Measurements from ENCODE around the gene SERPINA12. TPM values are rescaled to one million over a fixed set of nuclear protein-coding genes. Genes with fewer than 3 reads are reported as not detected.

Gene SERPINA12
- total RNA-seq, 1 experiment from 2014 or later: not detected

- Histone ChIP-seq H3K4me1 (ENCODE audit: control insufficient read depth in 1 of 2, insufficient read depth in 2 of 2, low read length in 2 of 2) (no peaks in the 10 kb centered on the region), H3K27me3 (ENCODE audit: insufficient read depth, low read length) (peaks cover 23% of the 10 kb centered on the region), H3K9me3 (ENCODE audit: control insufficient read depth in 1 of 2, insufficient read depth in 1 of 2, low read depth in 1 of 2, low read length in 2 of 2) (no peaks in the 10 kb centered on the region), H3K4me2 (ENCODE audit: low read length) (no peak overlapping the region), H4K20me1 (ENCODE audit: insufficient read depth) (no peaks in the 10 kb centered on the region), H3K27ac (ENCODE audit: low read depth, low read length) (no peak overlapping the region), H3K9me2 (ENCODE audit: insufficient read depth) (no peaks in the 10 kb centered on the region), H3K79me2 (ENCODE audit: insufficient read depth, low read length) (no peaks in the 10 kb centered on the region), H2AFZ (ENCODE audit: low read depth, low read length, poor library complexity, severe bottlenecking) (no peak overlapping the region), H3K4me3 (replicated peaks in 1 of 2; ENCODE audit: low read depth in 1 of 2, low read length in 2 of 2) (no peak overlapping the region), H3K36me3 (ENCODE audit: control insufficient read depth in 1 of 2, insufficient read depth in 2 of 2, low read length in 2 of 2) (no peaks in the 10 kb centered on the region), H3K9ac (ENCODE audit: low read length) (no peak overlapping the region)
- POLR2A ChIA-PET: no interaction called here
- no peak for DNase-seq (ENCODE audit: low read depth, low spot score)
- RAD21 ChIA-PET (ENCODE audit: low non-redundant PET in 1 of 2, low total read pairs in 2 of 2, uncharacterized antibody in 2 of 2, unreplicated experiment in 2 of 2): no interaction called here
- ATAC-seq: no peak
- BruUV-seq (replicated peaks): no TSS peak
- CTCF ChIA-PET: no interaction called here
- TF ChIP-seq RAD21 (IDR thresholded peaks at IDR 0.05; ENCODE audit: low read depth): no peak
- TF ChIP-seq ZNF274 (IDR thresholded peaks at IDR 0.05; ENCODE audit: low read depth, low read length): no peak
- no peak for TF ChIP-seq CEBPB (IDR thresholded peaks at IDR 0.05; ENCODE audit: low read depth)
- no peak for TF ChIP-seq CTCF (IDR thresholded peaks at IDR 0.05 in 2 of 3, conservative IDR thresholded peaks at IDR 0.05 in 1 of 3; ENCODE audit: borderline replicate concordance in 1 of 3, insufficient read depth in 1 of 3, low read depth in 2 of 3, low read length in 2 of 3)
- TF ChIP-seq YY1 (IDR thresholded peaks at IDR 0.05; ENCODE audit: extremely low read depth, insufficient replicate concordance, low read depth, low read length): no peak
- TF ChIP-seq CBX3 (IDR thresholded peaks at IDR 0.05; ENCODE audit: low read depth): no peak
- intact Hi-C loops (cut with micrococcal nuclease): no loop called here
Observed at GRCh38 chr14:94462763-94463572, 46.3 kb downstream of the SERPINA12 start.

DNA sequence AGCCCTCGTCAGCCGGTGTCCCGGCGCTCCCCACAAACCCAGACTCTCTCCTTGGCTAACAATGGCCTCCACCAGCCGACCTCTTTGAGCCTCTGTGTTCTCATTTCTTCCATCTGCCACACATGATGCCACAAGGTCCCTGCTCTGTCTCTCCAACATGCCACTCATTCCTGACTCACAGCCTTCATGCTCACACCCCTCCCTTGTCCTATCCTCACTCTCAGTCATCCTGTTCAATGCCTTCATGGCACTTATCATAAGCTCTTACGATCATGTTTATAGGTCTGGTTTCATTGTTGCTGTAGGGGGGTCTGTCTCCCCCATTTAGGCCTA lies 47.1 kb downstream of the SERPINA12 start:
- no peak for DNase-seq (ENCODE audit: low read depth, low spot score)
- RAD21 ChIA-PET (ENCODE audit: low non-redundant PET in 1 of 2, low total read pairs in 2 of 2, uncharacterized antibody in 2 of 2, unreplicated experiment in 2 of 2): no interaction called here
- TF ChIP-seq POLR2A (IDR thresholded peaks at IDR 0.05; ENCODE audit: borderline replicate concordance, extremely low read depth, insufficient read depth, insufficient read length): no peak
- no peak for TF ChIP-seq REST (IDR thresholded peaks at IDR 0.05; ENCODE audit: low read depth)
- TF ChIP-seq CTCF (IDR thresholded peaks at IDR 0.05 in 2 of 3, conservative IDR thresholded peaks at IDR 0.05 in 1 of 3; ENCODE audit: borderline replicate concordance in 1 of 3, insufficient read depth in 1 of 3, low read depth in 2 of 3, low read length in 2 of 3): no peak
- TF ChIP-seq EZH2phosphoT487 (IDR thresholded peaks at IDR 0.05; ENCODE audit: borderline replicate concordance): no peak
- no peak for TF ChIP-seq ZFX (IDR thresholded peaks at IDR 0.05)
- TF ChIP-seq CBX3 (IDR thresholded peaks at IDR 0.05; ENCODE audit: low read depth): no peak
- no peak for TF ChIP-seq POLR2AphosphoS5 (IDR thresholded peaks at IDR 0.05; ENCODE audit: low read depth, low read length)
- CTCF ChIA-PET: no interaction called here
- BruUV-seq (replicated peaks): no TSS peak
- Histone ChIP-seq H3K9me3 (ENCODE audit: control insufficient read depth in 1 of 2, insufficient read depth in 1 of 2, low read depth in 1 of 2, low read length in 2 of 2) (no peaks in the 10 kb centered on the region), H3K36me3 (ENCODE audit: control insufficient read depth in 1 of 2, insufficient read depth in 2 of 2, low read length in 2 of 2) (no peaks in the 10 kb centered on the region), H3K27me3 (ENCODE audit: insufficient read depth, low read length) (peaks cover 19% of the 10 kb centered on the region), H3K4me3 (replicated peaks in 1 of 2; ENCODE audit: low read depth in 1 of 2, low read length in 2 of 2) (no peak overlapping the region), H3K79me2 (ENCODE audit: insufficient read depth, low read length) (no peaks in the 10 kb centered on the region), H3K4me2 (ENCODE audit: low read length) (no peak overlapping the region), H3K9me2 (ENCODE audit: insufficient read depth) (no peaks in the 10 kb centered on the region), H3K4me1 (ENCODE audit: control insufficient read depth in 1 of 2, insufficient read depth in 2 of 2, low read length in 2 of 2) (no peaks in the 10 kb centered on the region), H3K9ac (ENCODE audit: low read length) (no peak overlapping the region), H2AFZ (ENCODE audit: low read depth, low read length, poor library complexity, severe bottlenecking) (no peak overlapping the region), H4K20me1 (ENCODE audit: insufficient read depth) (no peaks in the 10 kb centered on the region), H3K27ac (ENCODE audit: low read depth, low read length) (no peak overlapping the region)
- POLR2A ChIA-PET: no interaction called here
- ATAC-seq: no peak
- intact Hi-C loops (cut with micrococcal nuclease): no loop called here

Data from HCT116 (cell line).